Activated T-helper 2 cell treated with anti-CD3 and anti-CD28 coated beads, Interferon-gamma antibody, Interleukin-2, Interleukin-4, amounts not matched to agents 10 μg/mL and 5 μg/mL and 100 μg/mL, durations not matched to agents 14 hours and 24 hours and 36 hours (primary cell): ENCODE data around the gene AUTS2. TPM values are rescaled to one million over a fixed set of nuclear protein-coding genes. Genes with fewer than 3 reads are reported as not detected.

Experiments used
- DNase-seq: peaks from one replicate; pipeline ENCODE4 v3.0.0; 2021; ENCODE audit warnings: low spot score
- H3K27ac Mint-ChIP-seq: one replicate; pipeline ENCODE4 v1.8.0; 2021; ENCODE audit warnings: mixed read lengths
- H3K27me3 Mint-ChIP-seq: one replicate; pipeline ENCODE4 v1.8.0; 2021; ENCODE audit warnings: low read depth, mixed read lengths
- H3K36me3 Mint-ChIP-seq: one replicate; pipeline ENCODE4 v1.8.0; 2021; ENCODE audit warnings: low read depth, mixed read lengths
- H3K4me1 Mint-ChIP-seq: one replicate; pipeline ENCODE4 v1.8.0; 2021; ENCODE audit warnings: low read depth, mixed read lengths
- H3K4me3 Mint-ChIP-seq: one replicate; pipeline ENCODE4 v1.8.0; 2021; ENCODE audit warnings: low read depth, mild to moderate bottlenecking, moderate library complexity, mixed read lengths
- H3K9me3 Mint-ChIP-seq: one replicate; pipeline ENCODE4 v1.8.0; 2021; ENCODE audit warnings: mixed read lengths
- intact Hi-C: fragments of 100-400 bp; cut with micrococcal nuclease; formaldehyde crosslinking; loops from one replicate; pipeline ENCODE4 v1.15.1; 2023
- total RNA-seq: library from RNA; stranded (reverse); gene quantifications from 2 replicates; pipeline ENCODE4 v1.2.3, GENCODE V29; 2022

AUTS2 gene
- total RNA-seq, 1 donor from 2014 or later: 1.1 TPM

- no peak for DNase-seq
- Mint-ChIP-seq H3K4me1 (no peaks in the 10 kb centered on the region), H3K9me3 (no peaks in the 10 kb centered on the region), H3K27ac (no peak overlapping the region), H3K36me3 (no peaks in the 10 kb centered on the region), H3K27me3 (no peaks in the 10 kb centered on the region), H3K4me3 (no peak overlapping the region)
- intact Hi-C loops: no loop called here
These were observed 21.8 kb downstream of the AUTS2 start for GRCh38 chr7:69620063-69620462.

- H3K9me3 Mint-ChIP-seq: no peaks in the 10 kb centered on the region
- no peaks in the 10 kb centered on the region for H3K36me3 Mint-ChIP-seq
- no peaks in the 10 kb centered on the region for H3K27me3 Mint-ChIP-seq
- H3K4me3 Mint-ChIP-seq: no peak overlapping the region
- intact Hi-C loops: no loop called here
- no peaks in the 10 kb centered on the region for H3K4me1 Mint-ChIP-seq
- DNase-seq: no peak
- H3K27ac Mint-ChIP-seq: no peak overlapping the region
These were observed 22.4 kb downstream of the AUTS2 start for GRCh38 chr7:69620650-69621049.

- H3K4me1 Mint-ChIP-seq: no peaks in the 10 kb centered on the region
- intact Hi-C loops: no loop called here
- no peak for DNase-seq
- no peaks in the 10 kb centered on the region for H3K36me3 Mint-ChIP-seq
- no peak overlapping the region for H3K4me3 Mint-ChIP-seq
- no peaks in the 10 kb centered on the region for H3K9me3 Mint-ChIP-seq
- no peaks in the 10 kb centered on the region for H3K27me3 Mint-ChIP-seq
- no peak overlapping the region for H3K27ac Mint-ChIP-seq
These were observed 23.9 kb downstream of the AUTS2 start for GRCh38 chr7:69622014-69622835.

- DNase-seq: no peak
- no peaks in the 10 kb centered on the region for H3K9me3 Mint-ChIP-seq
- no peaks in the 10 kb centered on the region for H3K36me3 Mint-ChIP-seq
- no peak overlapping the region for H3K27ac Mint-ChIP-seq
- intact Hi-C loops: no loop called here
- no peaks in the 10 kb centered on the region for H3K4me1 Mint-ChIP-seq
- no peaks in the 10 kb centered on the region for H3K27me3 Mint-ChIP-seq
- no peak overlapping the region for H3K4me3 Mint-ChIP-seq
These were observed 24.7 kb downstream of the AUTS2 start for GRCh38 chr7:69622960-69623359.

GRCh38 chr7:69624435-69625230 is 26.4 kb downstream of the AUTS2 start:
- Mint-ChIP-seq H3K4me3 (no peak overlapping the region), H3K9me3 (no peaks in the 10 kb centered on the region), H3K4me1 (no peaks in the 10 kb centered on the region), H3K36me3 (no peaks in the 10 kb centered on the region), H3K27ac (no peak overlapping the region), H3K27me3 (no peaks in the 10 kb centered on the region)
- intact Hi-C loops: no loop called here
- no peak for DNase-seq

GRCh38 chr7:69625238-69625637 is 27.0 kb downstream of the AUTS2 start:
- DNase-seq: no peak
- H3K27ac Mint-ChIP-seq: no peak overlapping the region
- no peaks in the 10 kb centered on the region for H3K9me3 Mint-ChIP-seq
- intact Hi-C loops: no loop called here
- H3K36me3 Mint-ChIP-seq: no peaks in the 10 kb centered on the region
- H3K27me3 Mint-ChIP-seq: no peaks in the 10 kb centered on the region
- H3K4me1 Mint-ChIP-seq: peaks cover 2% of the 10 kb centered on the region
- H3K4me3 Mint-ChIP-seq: no peak overlapping the region

GRCh38 chr7:69625798-69626197 is 27.5 kb downstream of the AUTS2 start:
- no peak overlapping the region for H3K27ac Mint-ChIP-seq
- H3K9me3 Mint-ChIP-seq: no peaks in the 10 kb centered on the region
- DNase-seq: no peak
- H3K27me3 Mint-ChIP-seq: peaks cover under 1% of the 10 kb centered on the region
- intact Hi-C loops: no loop called here
- peaks cover 2% of the 10 kb centered on the region for H3K4me1 Mint-ChIP-seq
- no peaks in the 10 kb centered on the region for H3K36me3 Mint-ChIP-seq
- H3K4me3 Mint-ChIP-seq: no peak overlapping the region

GRCh38 chr7:69630292-69630691 is 32.0 kb downstream of the AUTS2 start:
- no peak for DNase-seq
- no peak overlapping the region for H3K4me3 Mint-ChIP-seq
- H3K9me3 Mint-ChIP-seq: no peaks in the 10 kb centered on the region
- peaks cover 2% of the 10 kb centered on the region for H3K4me1 Mint-ChIP-seq
- H3K36me3 Mint-ChIP-seq: no peaks in the 10 kb centered on the region
- intact Hi-C loops: no loop called here
- peaks cover 2% of the 10 kb centered on the region for H3K27me3 Mint-ChIP-seq
- H3K27ac Mint-ChIP-seq: no peak overlapping the region

GRCh38 chr7:69631131-69631530 is 32.9 kb downstream of the AUTS2 start:
- Mint-ChIP-seq H3K27ac (no peak overlapping the region), H3K9me3 (no peaks in the 10 kb centered on the region), H3K27me3 (peaks cover 2% of the 10 kb centered on the region), H3K36me3 (no peaks in the 10 kb centered on the region), H3K4me1 (peaks cover 2% of the 10 kb centered on the region), H3K4me3 (no peak overlapping the region)
- DNase-seq: no peak
- intact Hi-C loops: no loop called here

- Mint-ChIP-seq H3K4me1 (peaks cover 2% of the 10 kb centered on the region), H3K4me3 (no peak overlapping the region), H3K27ac (no peak overlapping the region), H3K9me3 (no peaks in the 10 kb centered on the region), H3K27me3 (peaks cover 2% of the 10 kb centered on the region), H3K36me3 (no peaks in the 10 kb centered on the region)
- intact Hi-C loops: no loop called here
- DNase-seq: no peak
These were observed 34.0 kb downstream of the AUTS2 start for GRCh38 chr7:69632280-69632679.

GRCh38 chr7:69633122-69633831 is 35.0 kb downstream of the AUTS2 start:
- no peaks in the 10 kb centered on the region for H3K36me3 Mint-ChIP-seq

GRCh38 chr7:69635555-69636185 is 37.4 kb downstream of the AUTS2 start:
- no peak overlapping the region for H3K4me3 Mint-ChIP-seq
- intact Hi-C loops: no loop called here
- no peak overlapping the region for H3K27ac Mint-ChIP-seq
- DNase-seq: no peak
- no peaks in the 10 kb centered on the region for H3K4me1 Mint-ChIP-seq
- H3K36me3 Mint-ChIP-seq: no peaks in the 10 kb centered on the region
- H3K27me3 Mint-ChIP-seq: peaks cover 2% of the 10 kb centered on the region
- H3K9me3 Mint-ChIP-seq: no peaks in the 10 kb centered on the region

More at GRCh38 chr7:69633122-69633831, 35.0 kb downstream of the AUTS2 start:
- Mint-ChIP-seq H3K27me3 (peaks cover 2% of the 10 kb centered on the region), H3K27ac (no peak overlapping the region), H3K4me1 (peaks cover 2% of the 10 kb centered on the region), H3K9me3 (no peaks in the 10 kb centered on the region), H3K4me3 (no peak overlapping the region)
- DNase-seq: no peak
- intact Hi-C loops: no loop called here
